Astrocyte (in vitro differentiated cells and primary cell): ENCODE measurements around the gene OR6S1. TPM values are rescaled to one million over a fixed set of nuclear protein-coding genes. Genes with fewer than 3 reads are reported as not detected.
"Not testable (repeated sequence)": the region's sequence is repeated elsewhere in the genome, so short reads cannot be mapped to it uniquely, and the experiment has no call there.

Experiments
- DNase-seq: peaks from one replicate; pipeline ENCODE4 v3.0.0-alpha.2; 2010; ENCODE audit warnings: low read depth
- FAIRE-seq: peaks from 2 replicates; lab custom pipeline; 2011; peaks lifted over from hg19 to GRCh38; lab: Jason Lieb, UNC
- H2AFZ ChIP-seq: 2 replicates; pipeline ENCODE4 v1.6.0; 2012; ENCODE audit warnings: low read depth, low read length, inconsistent platforms
- H3K27ac ChIP-seq: 2 replicates; pipeline ENCODE4 v1.5.1; 2011; ENCODE audit warnings: low read depth, low read length, inconsistent platforms
- H3K27me3 ChIP-seq: 2 replicates; pipeline ENCODE4 v1.6.0; 2011; ENCODE audit warnings: low read length, inconsistent platforms; ENCODE audit not compliant: insufficient read depth
- H3K36me3 ChIP-seq: 2 replicates; pipeline ENCODE4 v1.5.1; 2011; ENCODE audit warnings: low read length, inconsistent platforms; ENCODE audit not compliant: insufficient read depth
- H3K4me1 ChIP-seq: 2 replicates; pipeline ENCODE4 v1.5.1; 2011; ENCODE audit warnings: low read length, inconsistent platforms; ENCODE audit not compliant: insufficient read depth
- H3K4me2 ChIP-seq: 2 replicates; pipeline ENCODE4 v1.6.0; 2012; ENCODE audit warnings: low read length, inconsistent platforms
- H3K4me3 ChIP-seq: 2 replicates; pipeline ENCODE4 v1.5.1; 2011; ENCODE audit warnings: low read depth, mild to moderate bottlenecking, low read length, inconsistent platforms; ENCODE audit not compliant: insufficient read depth
- H3K79me2 ChIP-seq: 2 replicates; pipeline ENCODE4 v1.6.0; 2012; ENCODE audit warnings: mild to moderate bottlenecking, low read length, inconsistent platforms; ENCODE audit not compliant: insufficient read depth
- H3K9ac ChIP-seq: 2 replicates; pipeline ENCODE4 v1.6.0; 2012; ENCODE audit warnings: mild to moderate bottlenecking, low read length, inconsistent platforms
- H3K9me3 ChIP-seq: 2 replicates; pipeline ENCODE4 v1.5.1; 2012; ENCODE audit warnings: low read depth, mild to moderate bottlenecking, low read length, inconsistent platforms; ENCODE audit not compliant: insufficient read depth
- H4K20me1 ChIP-seq: 2 replicates; pipeline ENCODE4 v1.6.0; 2012; ENCODE audit warnings: low read length, inconsistent platforms; ENCODE audit not compliant: insufficient read depth
- H3K27ac Mint-ChIP-seq: one replicate; pipeline ENCODE4 v1.8.0; 2021; ENCODE audit warnings: mild to moderate bottlenecking, mixed read lengths; ENCODE audit not compliant: unreplicated experiment
- H3K27me3 Mint-ChIP-seq: one replicate; pipeline ENCODE4 v1.8.0; 2021; ENCODE audit warnings: low read depth, mixed read lengths; ENCODE audit not compliant: unreplicated experiment
- H3K36me3 Mint-ChIP-seq: one replicate; pipeline ENCODE4 v1.8.0; 2021; ENCODE audit warnings: low read depth, mixed read lengths; ENCODE audit not compliant: unreplicated experiment
- H3K4me1 Mint-ChIP-seq: one replicate; pipeline ENCODE4 v1.8.0; 2021; ENCODE audit warnings: low read depth, mixed read lengths; ENCODE audit not compliant: unreplicated experiment
- H3K4me3 Mint-ChIP-seq: one replicate; pipeline ENCODE4 v1.8.0; 2021; ENCODE audit warnings: mild to moderate bottlenecking, moderate library complexity, mixed read lengths; ENCODE audit not compliant: unreplicated experiment
- H3K9me3 Mint-ChIP-seq: one replicate; pipeline ENCODE4 v1.8.0; 2021; ENCODE audit warnings: mild to moderate bottlenecking, mixed read lengths; ENCODE audit not compliant: unreplicated experiment
- EZH2 ChIP-seq: IDR thresholded peaks from 2 replicates; pipeline ENCODE4 v1.6.1; 2012; ENCODE audit warnings: mild to moderate bottlenecking, low read length, inconsistent platforms; ENCODE audit not compliant: insufficient read depth
- total RNA-seq: library from RNA; stranded (reverse); gene quantifications from 2 replicates; pipeline ENCODE4 v1.2.1, GENCODE V29; 2021
- TF ChIP-seq, protein P1 (sequence below): IDR thresholded peaks from 2 replicates; pipeline ENCODE4 v1.5.1; 2011; ENCODE audit warnings: low read depth, mild to moderate bottlenecking, inconsistent platforms, low read length, moderate library complexity; ENCODE audit not compliant: insufficient read depth

OR6S1 gene
- total RNA-seq, 1 donor from 2014 or later = not detected

DNA sequence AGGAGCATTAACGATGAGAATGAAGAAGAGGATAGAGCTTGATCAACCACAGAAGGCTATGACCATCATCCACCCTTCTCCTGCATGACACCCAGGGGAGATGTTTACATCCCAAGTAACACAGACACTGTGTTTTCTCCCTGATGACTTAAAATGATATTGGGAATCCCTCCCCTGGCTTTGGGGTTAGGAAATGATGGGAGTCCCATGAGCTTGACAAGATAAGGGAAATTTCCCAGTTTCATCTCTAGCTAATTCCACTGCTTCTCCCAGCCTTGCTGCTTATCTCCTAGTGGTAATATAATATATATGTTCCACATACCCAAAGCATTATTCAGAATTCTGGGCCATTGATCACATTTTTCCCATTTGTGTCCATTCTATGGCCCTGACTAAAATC, 4.0 kb upstream of the OR6S1 start:
- peaks cover 24% of the 10 kb centered on the region for H3K27me3 Mint-ChIP-seq
- TF ChIP-seq, protein P1, sequence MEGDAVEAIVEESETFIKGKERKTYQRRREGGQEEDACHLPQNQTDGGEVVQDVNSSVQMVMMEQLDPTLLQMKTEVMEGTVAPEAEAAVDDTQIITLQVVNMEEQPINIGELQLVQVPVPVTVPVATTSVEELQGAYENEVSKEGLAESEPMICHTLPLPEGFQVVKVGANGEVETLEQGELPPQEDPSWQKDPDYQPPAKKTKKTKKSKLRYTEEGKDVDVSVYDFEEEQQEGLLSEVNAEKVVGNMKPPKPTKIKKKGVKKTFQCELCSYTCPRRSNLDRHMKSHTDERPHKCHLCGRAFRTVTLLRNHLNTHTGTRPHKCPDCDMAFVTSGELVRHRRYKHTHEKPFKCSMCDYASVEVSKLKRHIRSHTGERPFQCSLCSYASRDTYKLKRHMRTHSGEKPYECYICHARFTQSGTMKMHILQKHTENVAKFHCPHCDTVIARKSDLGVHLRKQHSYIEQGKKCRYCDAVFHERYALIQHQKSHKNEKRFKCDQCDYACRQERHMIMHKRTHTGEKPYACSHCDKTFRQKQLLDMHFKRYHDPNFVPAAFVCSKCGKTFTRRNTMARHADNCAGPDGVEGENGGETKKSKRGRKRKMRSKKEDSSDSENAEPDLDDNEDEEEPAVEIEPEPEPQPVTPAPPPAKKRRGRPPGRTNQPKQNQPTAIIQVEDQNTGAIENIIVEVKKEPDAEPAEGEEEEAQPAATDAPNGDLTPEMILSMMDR = no peak
- TF ChIP-seq EZH2 = no peak
- H3K27me3 ChIP-seq = peaks cover 3% of the 10 kb centered on the region
- no peak overlapping the region for H3K4me2 ChIP-seq
- no peaks in the 10 kb centered on the region for H3K79me2 ChIP-seq
- H3K27ac ChIP-seq = no peak overlapping the region
- no peak overlapping the region for H3K9ac ChIP-seq
- no peak for FAIRE-seq
- H3K4me3 ChIP-seq = no peak overlapping the region
- H3K36me3 Mint-ChIP-seq = no peaks in the 10 kb centered on the region
- DNase-seq = no peak
- H3K9me3 Mint-ChIP-seq = no peaks in the 10 kb centered on the region
- no peaks in the 10 kb centered on the region for H4K20me1 ChIP-seq
- no peaks in the 10 kb centered on the region for H3K4me1 ChIP-seq
- no peak overlapping the region for H3K27ac Mint-ChIP-seq
- H3K36me3 ChIP-seq = no peaks in the 10 kb centered on the region
- no peaks in the 10 kb centered on the region for H3K4me1 Mint-ChIP-seq
- H3K4me3 Mint-ChIP-seq = no peak overlapping the region
- no peak overlapping the region for H2AFZ ChIP-seq
- no peaks in the 10 kb centered on the region for H3K9me3 ChIP-seq

DNA sequence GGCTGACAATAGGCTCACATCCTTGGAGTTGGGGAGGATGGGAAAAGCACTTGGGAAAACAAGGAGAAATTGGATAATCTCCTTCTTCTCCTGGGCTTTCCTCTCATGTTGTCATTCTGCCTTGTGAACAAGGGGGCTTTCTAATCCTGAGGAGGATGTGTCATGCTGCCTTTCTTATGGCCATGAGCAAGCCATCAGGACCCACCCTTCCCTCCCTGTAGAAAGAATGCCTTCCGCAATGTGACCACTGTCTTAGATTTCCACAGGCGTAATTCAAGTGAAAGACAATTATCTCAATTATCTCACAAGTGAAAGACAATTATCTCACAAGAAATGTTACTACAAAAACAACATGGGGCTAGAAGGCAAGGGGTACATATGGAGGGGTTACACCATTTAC, 3.0 kb upstream of the OR6S1 start:
- DNase-seq = no peak
- no peaks in the 10 kb centered on the region for H3K9me3 Mint-ChIP-seq
- no peaks in the 10 kb centered on the region for H3K9me3 ChIP-seq
- no peak overlapping the region for H2AFZ ChIP-seq
- H3K27ac Mint-ChIP-seq = no peak overlapping the region
- FAIRE-seq = no peak
- no peaks in the 10 kb centered on the region for H4K20me1 ChIP-seq
- H3K36me3 Mint-ChIP-seq = no peaks in the 10 kb centered on the region
- H3K4me1 ChIP-seq = no peaks in the 10 kb centered on the region
- TF ChIP-seq EZH2 = no peak
- TF ChIP-seq, protein P1 = no peak
- H3K27me3 ChIP-seq = peaks cover 3% of the 10 kb centered on the region
- H3K4me3 Mint-ChIP-seq = no peak overlapping the region
- H3K36me3 ChIP-seq = no peaks in the 10 kb centered on the region
- peaks cover 24% of the 10 kb centered on the region for H3K27me3 Mint-ChIP-seq
- H3K4me2 ChIP-seq = no peak overlapping the region
- H3K79me2 ChIP-seq = no peaks in the 10 kb centered on the region
- H3K9ac ChIP-seq = no peak overlapping the region
- H3K27ac ChIP-seq = no peak overlapping the region
- no peaks in the 10 kb centered on the region for H3K4me1 Mint-ChIP-seq
- no peak overlapping the region for H3K4me3 ChIP-seq

DNA sequence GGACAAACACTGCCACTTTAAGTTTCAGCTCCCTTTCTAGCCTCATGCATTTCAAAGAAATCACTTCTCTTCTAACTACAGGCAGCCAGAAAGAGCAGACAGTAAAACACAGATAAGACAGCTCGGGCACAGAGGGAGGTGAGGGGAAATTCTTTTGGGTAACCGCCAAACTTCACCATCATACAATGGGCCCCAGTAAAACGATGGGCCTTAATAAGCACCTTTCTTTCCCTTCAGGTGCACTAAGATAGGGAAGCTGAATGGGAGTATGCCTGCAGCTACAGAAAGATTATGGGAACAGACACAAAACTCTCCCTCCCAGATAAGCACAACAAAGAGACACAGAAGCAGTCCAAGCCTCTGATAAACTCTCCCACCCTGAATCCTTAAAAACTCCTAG, 1.3 kb upstream of the OR6S1 start:
- not testable (repeated sequence) for H3K79me2 ChIP-seq, H3K27me3 ChIP-seq, H3K27ac ChIP-seq, H3K4me1 ChIP-seq, H3K27ac Mint-ChIP-seq, H3K9me3 ChIP-seq, H4K20me1 ChIP-seq, DNase-seq, H3K9me3 Mint-ChIP-seq, H3K4me2 ChIP-seq, H3K4me3 ChIP-seq, FAIRE-seq, H3K4me1 Mint-ChIP-seq, H3K36me3 Mint-ChIP-seq, H3K4me3 Mint-ChIP-seq, H3K36me3 ChIP-seq, H2AFZ ChIP-seq, H3K9ac ChIP-seq
- peaks cover 24% of the 10 kb centered on the region for H3K27me3 Mint-ChIP-seq
